Measurements from ENCODE around the gene NRG3. TPM values are rescaled to one million over a fixed set of nuclear protein-coding genes. Genes with fewer than 3 reads are reported as not detected.

The NRG3 gene
- total and polyA plus RNA-seq, 7 donors, result 0.03 to 0.10 TPM; not detected in 5

DNA sequence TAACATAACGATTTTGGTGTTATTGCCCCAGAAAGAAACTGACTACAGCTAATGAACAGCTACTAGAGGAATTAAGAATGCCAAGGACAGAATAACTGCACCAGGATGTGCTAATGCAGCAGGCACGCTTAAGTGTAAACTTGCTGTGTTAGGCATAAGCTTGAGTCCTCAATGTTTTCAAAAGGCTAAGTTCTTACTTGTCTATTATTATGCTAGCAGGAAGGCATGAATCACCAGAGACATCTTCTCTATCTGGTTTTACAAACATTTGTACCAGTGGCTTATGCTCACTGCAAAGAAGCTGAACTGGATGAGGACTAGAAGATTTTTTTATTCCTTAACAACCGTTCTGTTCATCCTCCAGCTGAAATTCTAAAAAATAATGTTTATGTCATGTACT lies 1035.3 kb downstream of the NRG3 start:
- no peaks in the 10 kb centered on the region for H3K9me3 ChIP-seq
- no peaks in the 10 kb centered on the region for H3K36me3 ChIP-seq (ENCODE audit: insufficient read depth in 1 of 2, low read depth in 1 of 2)
- H3K27ac ChIP-seq, result no peak overlapping the region
- 78 to 83% (median 81%) methylated on average over 3 of the region's 3 CpGs for WGBS, 3 donors
- no peak for ATAC-seq
- DNase-seq, result no peak
- no peaks in the 10 kb centered on the region for H3K4me1 ChIP-seq
- H3K4me3 ChIP-seq, result no peak overlapping the region
- H3K27me3 ChIP-seq (ENCODE audit: insufficient read depth in 3 of 3, low read length in 2 of 3), result no peaks in the 10 kb centered on the region
- TF ChIP-seq, protein P1, sequence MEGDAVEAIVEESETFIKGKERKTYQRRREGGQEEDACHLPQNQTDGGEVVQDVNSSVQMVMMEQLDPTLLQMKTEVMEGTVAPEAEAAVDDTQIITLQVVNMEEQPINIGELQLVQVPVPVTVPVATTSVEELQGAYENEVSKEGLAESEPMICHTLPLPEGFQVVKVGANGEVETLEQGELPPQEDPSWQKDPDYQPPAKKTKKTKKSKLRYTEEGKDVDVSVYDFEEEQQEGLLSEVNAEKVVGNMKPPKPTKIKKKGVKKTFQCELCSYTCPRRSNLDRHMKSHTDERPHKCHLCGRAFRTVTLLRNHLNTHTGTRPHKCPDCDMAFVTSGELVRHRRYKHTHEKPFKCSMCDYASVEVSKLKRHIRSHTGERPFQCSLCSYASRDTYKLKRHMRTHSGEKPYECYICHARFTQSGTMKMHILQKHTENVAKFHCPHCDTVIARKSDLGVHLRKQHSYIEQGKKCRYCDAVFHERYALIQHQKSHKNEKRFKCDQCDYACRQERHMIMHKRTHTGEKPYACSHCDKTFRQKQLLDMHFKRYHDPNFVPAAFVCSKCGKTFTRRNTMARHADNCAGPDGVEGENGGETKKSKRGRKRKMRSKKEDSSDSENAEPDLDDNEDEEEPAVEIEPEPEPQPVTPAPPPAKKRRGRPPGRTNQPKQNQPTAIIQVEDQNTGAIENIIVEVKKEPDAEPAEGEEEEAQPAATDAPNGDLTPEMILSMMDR (IDR thresholded peaks at IDR 0.05), result no peak
- intact Hi-C loops (cut with DNase I), result no loop called here

DNA sequence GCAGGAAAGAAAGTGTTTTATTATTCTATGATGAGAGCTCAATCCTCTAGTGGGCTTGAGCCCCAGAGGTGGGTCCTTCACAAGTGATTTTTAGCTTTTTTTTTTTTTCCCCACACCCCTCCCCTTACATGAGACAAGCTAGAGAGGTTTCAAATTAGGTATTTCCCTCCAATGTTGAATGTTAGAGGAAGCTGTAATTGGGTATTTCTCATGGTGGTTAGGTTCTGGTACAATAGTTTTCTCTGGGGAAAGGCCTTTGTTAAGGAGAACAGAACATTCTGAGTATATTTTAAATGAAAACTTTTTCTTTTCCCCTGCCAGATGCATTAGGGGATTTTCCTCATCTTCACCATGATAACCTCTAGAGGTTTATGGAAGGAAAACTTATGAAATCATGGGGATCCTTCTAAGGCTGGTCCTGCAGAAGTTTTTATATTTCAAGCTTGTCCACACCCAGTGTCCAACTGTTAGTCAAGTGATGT lies 1039.7 kb downstream of the NRG3 start:
- intact Hi-C loops (cut with DNase I), result no loop called here
- Histone ChIP-seq H3K9me3 (no peaks in the 10 kb centered on the region), H3K4me1 (no peaks in the 10 kb centered on the region), H3K27ac (no peak overlapping the region), H3K27me3 (ENCODE audit: insufficient read depth in 3 of 3, low read length in 2 of 3) (no peaks in the 10 kb centered on the region), H3K36me3 (ENCODE audit: insufficient read depth in 1 of 2, low read depth in 1 of 2) (no peaks in the 10 kb centered on the region), H3K4me3 (no peak overlapping the region)
- ATAC-seq (peak in 1 of 4 donors; percentile 36), DNase-seq (no peak)
- TF ChIP-seq, protein P1 (IDR thresholded peaks at IDR 0.05), result no peak

DNA sequence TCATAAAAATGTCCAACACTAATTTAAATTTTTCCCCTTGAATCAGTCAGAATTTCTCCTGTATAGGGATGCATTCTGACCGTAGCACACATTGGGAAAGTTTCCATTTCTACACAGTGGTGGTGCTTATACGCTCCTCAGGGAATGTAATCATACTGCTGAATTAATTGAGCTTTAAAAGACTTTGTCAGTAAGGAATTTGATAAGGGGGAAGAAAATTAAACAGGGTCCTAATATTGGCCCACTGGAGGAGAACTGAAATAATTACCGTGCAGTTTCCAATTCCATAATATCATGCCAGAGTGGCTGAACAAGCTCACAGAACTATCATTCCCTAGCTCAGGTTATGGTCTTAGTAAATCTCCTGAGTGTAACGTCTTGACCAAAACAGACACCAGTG lies 1041.9 kb downstream of the NRG3 start:
- Histone ChIP-seq H3K4me1 (no peaks in the 10 kb centered on the region), H3K9me3 (no peaks in the 10 kb centered on the region), H3K27ac (no peak overlapping the region), H3K4me3 (no peak overlapping the region), H3K27me3 (ENCODE audit: insufficient read depth in 3 of 3, low read length in 2 of 3) (no peaks in the 10 kb centered on the region), H3K36me3 (ENCODE audit: insufficient read depth in 1 of 2, low read depth in 1 of 2) (no peaks in the 10 kb centered on the region)
- intact Hi-C loops (cut with DNase I), result no loop called here
- 60 to 72% (median 65%) methylated on average over 4 of the region's 4 CpGs for WGBS, 3 donors
- TF ChIP-seq, protein P1 (IDR thresholded peaks at IDR 0.05), result no peak
- ATAC-seq (no peak), DNase-seq (no peak)

DNA sequence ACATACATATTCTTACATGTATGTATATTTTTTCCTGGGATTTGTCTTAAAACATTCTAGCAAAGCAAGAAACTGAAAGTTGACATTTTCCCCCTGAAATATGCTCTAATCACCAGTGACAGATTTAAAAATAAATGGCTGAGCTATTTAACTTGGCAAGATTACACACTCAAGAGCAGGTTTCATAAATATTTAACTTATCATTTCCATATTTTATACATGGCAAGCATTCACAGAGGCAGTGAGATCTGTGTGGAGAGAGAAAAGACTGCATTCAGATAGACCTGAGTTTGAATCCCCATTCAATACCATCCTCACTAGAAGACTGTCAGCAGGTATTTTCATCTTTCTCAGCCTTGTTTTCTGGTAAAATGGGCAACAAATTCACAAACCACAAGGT lies 1043.0 kb downstream of the NRG3 start:
- intact Hi-C loops (cut with DNase I), result no loop called here

DNA sequence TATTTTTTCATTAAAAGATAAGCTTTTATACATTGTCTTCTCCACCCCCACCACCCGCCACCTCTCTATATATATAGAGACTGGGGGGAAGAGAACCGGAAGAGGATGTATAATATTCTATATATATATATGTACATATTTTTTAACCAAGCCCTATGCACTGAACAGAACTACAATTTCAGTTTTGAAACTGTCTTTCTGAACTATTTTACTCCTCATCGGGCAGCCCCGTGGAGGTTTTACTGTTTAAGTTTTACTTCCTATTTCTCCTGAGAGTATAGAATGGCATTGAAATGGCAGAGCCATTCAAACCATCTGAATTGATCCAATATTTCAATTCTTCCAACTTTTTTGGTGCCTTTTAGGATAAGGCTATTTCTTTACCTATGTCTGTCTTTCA lies 1047.1 kb downstream of the NRG3 start:
- intact Hi-C loops (cut with DNase I), result no loop called here

More for the DNA sequence above, 1043.0 kb downstream of the NRG3 start:
- DNase-seq (no peak), ATAC-seq (no peak)
- Histone ChIP-seq H3K36me3 (ENCODE audit: insufficient read depth in 1 of 2, low read depth in 1 of 2) (no peaks in the 10 kb centered on the region), H3K9me3 (no peaks in the 10 kb centered on the region), H3K27ac (no peak overlapping the region), H3K27me3 (ENCODE audit: insufficient read depth in 3 of 3, low read length in 2 of 3) (no peaks in the 10 kb centered on the region), H3K4me1 (no peaks in the 10 kb centered on the region), H3K4me3 (no peak overlapping the region)
- TF ChIP-seq, protein P1 (IDR thresholded peaks at IDR 0.05), result no peak

More for the DNA sequence above, 1047.1 kb downstream of the NRG3 start:
- no peaks in the 10 kb centered on the region for H3K36me3 ChIP-seq (ENCODE audit: insufficient read depth in 1 of 2, low read depth in 1 of 2)
- no peaks in the 10 kb centered on the region for H3K4me1 ChIP-seq
- H3K27ac ChIP-seq, result no peak overlapping the region
- no peak for DNase-seq
- H3K27me3 ChIP-seq (ENCODE audit: insufficient read depth in 3 of 3, low read length in 2 of 3), result no peaks in the 10 kb centered on the region
- no peak overlapping the region for H3K4me3 ChIP-seq
- ATAC-seq, result no peak
- WGBS, 3 donors, result 87 to 92% (median 89%) methylated on average over 4 of the region's 4 CpGs
- no peaks in the 10 kb centered on the region for H3K9me3 ChIP-seq
- TF ChIP-seq, protein P1 (IDR thresholded peaks at IDR 0.05), result no peak
